BLaER1 (cell line): ENCODE measurements around the gene VCX3B.
"Not testable (repeated sequence)": the region's sequence is repeated elsewhere in the genome, so short reads cannot be mapped to it uniquely, and the experiment has no call there.

Experiments
- H3K27ac ChIP-seq: shearing (Covaris generic); formaldehyde crosslinking; 2 replicates; pipeline ENCODE4 v1.8.1; 2022
- H3K27me3 ChIP-seq: shearing (Covaris generic); formaldehyde crosslinking; 2 replicates; pipeline ENCODE4 v1.8.1; 2022
- H3K36me3 ChIP-seq: shearing (Covaris generic); formaldehyde crosslinking; 2 replicates; pipeline ENCODE4 v1.8.1; 2022
- H3K4me1 ChIP-seq: shearing (Covaris generic); formaldehyde crosslinking; 2 replicates; pipeline ENCODE4 v1.8.1; 2022
- H3K4me2 ChIP-seq: shearing (Covaris generic); formaldehyde crosslinking; 2 replicates; pipeline ENCODE4 v1.8.1; 2022
- H3K4me3 ChIP-seq: shearing (Covaris generic); formaldehyde crosslinking; 2 replicates; pipeline ENCODE4 v1.8.1; 2022
- H3K9ac ChIP-seq: shearing (Covaris generic); formaldehyde crosslinking; 2 replicates; pipeline ENCODE4 v1.8.1; 2022
- H3K9me3 ChIP-seq: shearing (Covaris generic); formaldehyde crosslinking; 2 replicates; pipeline ENCODE4 v1.8.1; 2022
- H4K20me1 ChIP-seq: shearing (Covaris generic); formaldehyde crosslinking; 2 replicates; pipeline ENCODE4 v1.8.1; 2022
- Cebpa-rat ChIP-seq: shearing (Covaris generic); IDR thresholded peaks from 2 replicates; pipeline ENCODE4 v1.8.1; 2022

The VCX3B gene

DNA sequence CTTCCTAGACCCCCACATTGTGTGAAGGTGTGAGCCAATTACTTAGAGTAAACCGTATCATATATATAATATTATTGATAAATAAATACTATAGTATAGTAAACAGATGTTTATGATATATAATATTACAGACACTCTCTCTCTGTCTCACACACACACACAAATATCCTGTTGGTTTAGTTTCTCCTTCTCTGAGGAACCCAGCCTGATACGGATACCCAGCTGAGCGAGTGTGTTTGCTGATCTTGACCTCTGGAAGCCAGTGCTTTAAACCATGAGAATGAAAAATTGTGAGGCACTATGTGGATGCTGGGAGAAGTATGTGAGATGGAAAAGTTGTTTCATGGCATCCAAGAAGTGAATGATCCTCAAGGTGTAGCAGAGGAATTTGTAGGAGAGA, at the start of gene VCX3B:
Gene VCX3B (plus strand): TSS at position 301 of the 400 bp plus-strand sequence. CDS start 621 bp downstream, outside the sequence.
- H4K20me1 ChIP-seq, H3K36me3 ChIP-seq, H3K4me2 ChIP-seq: not testable (repeated sequence)

GRCh38 chrX:8418301-8418700, 46.3 kb upstream of the VCX3B start:
- no peak for TF ChIP-seq Cebpa-rat
- H3K4me3 ChIP-seq: no peak overlapping the region
- no peak overlapping the region for H3K9ac ChIP-seq
- H3K9me3 ChIP-seq: no peaks in the 10 kb centered on the region
- H4K20me1 ChIP-seq: no peaks in the 10 kb centered on the region
- H3K4me1 ChIP-seq: no peaks in the 10 kb centered on the region
- no peaks in the 10 kb centered on the region for H3K27me3 ChIP-seq
- no peaks in the 10 kb centered on the region for H3K36me3 ChIP-seq
- no peak overlapping the region for H3K27ac ChIP-seq
- H3K4me2 ChIP-seq: no peak overlapping the region

More for the DNA sequence above, at the start of gene VCX3B:
- H3K9ac ChIP-seq, H3K27ac ChIP-seq, H3K4me3 ChIP-seq, H3K9me3 ChIP-seq, H3K4me1 ChIP-seq, H3K27me3 ChIP-seq: not testable (repeated sequence)

DNA sequence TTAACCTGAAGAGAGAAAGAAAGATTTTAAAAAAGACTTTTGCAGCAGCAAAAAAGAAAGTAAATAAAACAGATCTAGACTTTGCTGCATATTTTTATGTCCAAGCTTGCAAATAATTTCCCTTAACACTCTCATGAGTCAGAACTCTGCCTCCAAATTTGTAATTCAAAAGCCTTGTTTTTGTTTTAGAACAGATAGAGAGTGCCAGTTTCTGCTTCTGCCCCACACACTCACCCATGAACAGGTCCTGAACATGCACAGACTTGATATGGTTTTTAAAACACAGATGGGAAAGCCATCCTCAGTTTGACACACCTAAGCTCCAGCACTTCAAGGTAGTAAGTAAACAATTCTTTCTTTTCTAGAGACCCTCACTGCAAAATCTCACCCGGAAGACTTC, 39.7 kb upstream of the VCX3B start:
- no peak overlapping the region for H3K9ac ChIP-seq
- no peaks in the 10 kb centered on the region for H3K9me3 ChIP-seq
- no peaks in the 10 kb centered on the region for H3K36me3 ChIP-seq
- H3K27ac ChIP-seq: no peak overlapping the region
- H3K4me3 ChIP-seq: no peak overlapping the region
- TF ChIP-seq Cebpa-rat: no peak
- no peak overlapping the region for H3K4me2 ChIP-seq
- no peaks in the 10 kb centered on the region for H3K4me1 ChIP-seq
- H4K20me1 ChIP-seq: no peaks in the 10 kb centered on the region
- H3K27me3 ChIP-seq: no peaks in the 10 kb centered on the region

DNA sequence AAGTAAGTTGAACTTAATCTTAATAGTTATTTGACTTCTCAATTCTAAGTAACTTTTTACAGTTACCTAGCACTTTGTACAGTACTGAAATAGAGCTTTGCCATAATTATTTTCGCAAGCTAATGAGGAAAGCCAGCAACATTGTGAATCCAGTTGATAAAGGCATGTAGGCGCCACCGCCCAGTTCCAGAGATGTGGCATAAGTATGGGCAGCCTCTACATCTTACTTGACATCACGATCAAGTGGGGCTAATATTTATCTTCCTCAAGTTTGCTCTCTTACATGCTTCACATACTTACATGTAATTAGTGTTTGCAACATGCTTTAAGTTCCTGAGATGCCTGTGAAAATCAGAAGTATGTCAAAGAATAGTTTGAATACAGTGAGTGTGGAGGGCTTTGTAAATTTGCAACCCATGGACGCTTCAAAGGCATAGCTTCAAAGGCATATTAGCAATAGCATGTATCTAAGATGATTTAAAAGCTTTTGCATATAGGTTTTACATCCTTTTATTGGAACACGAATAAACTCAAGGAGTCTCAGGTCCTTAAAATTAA, 34.9 kb upstream of the VCX3B start:
- H3K4me1 ChIP-seq: no peaks in the 10 kb centered on the region
- H3K27me3 ChIP-seq: no peaks in the 10 kb centered on the region
- TF ChIP-seq Cebpa-rat: no peak
- no peak overlapping the region for H3K4me2 ChIP-seq
- H3K9ac ChIP-seq: no peak overlapping the region
- H3K27ac ChIP-seq: no peak overlapping the region
- H3K4me3 ChIP-seq: no peak overlapping the region
- H3K9me3 ChIP-seq: no peaks in the 10 kb centered on the region
- H4K20me1 ChIP-seq: no peaks in the 10 kb centered on the region
- no peaks in the 10 kb centered on the region for H3K36me3 ChIP-seq

DNA sequence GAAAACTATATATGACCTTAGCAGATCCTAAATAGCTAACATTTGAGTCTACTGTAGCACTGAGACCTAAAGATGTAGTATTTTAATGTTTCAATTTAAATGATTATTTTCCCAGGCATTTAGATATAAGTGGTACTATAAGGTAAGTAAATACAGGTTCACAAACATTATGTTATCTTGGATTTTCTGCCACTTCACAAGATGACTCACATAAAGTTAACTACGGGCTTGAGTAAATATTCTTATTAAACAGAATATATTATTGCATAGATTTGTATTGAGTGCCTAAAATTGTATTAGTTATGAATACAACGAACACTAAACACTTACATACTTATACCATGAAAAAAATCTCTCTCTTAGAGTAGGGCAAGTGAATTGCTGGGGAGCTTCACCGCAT, 34.2 kb upstream of the VCX3B start:
- Histone ChIP-seq H3K27me3 (no peaks in the 10 kb centered on the region), H3K9me3 (no peaks in the 10 kb centered on the region), H3K9ac (no peak overlapping the region), H3K4me1 (no peaks in the 10 kb centered on the region), H3K4me2 (no peak overlapping the region), H3K4me3 (no peak overlapping the region), H3K27ac (no peak overlapping the region), H4K20me1 (no peaks in the 10 kb centered on the region), H3K36me3 (no peaks in the 10 kb centered on the region)
- TF ChIP-seq Cebpa-rat: no peak

- no peaks in the 10 kb centered on the region for H4K20me1 ChIP-seq
- no peak overlapping the region for H3K4me2 ChIP-seq
- H3K4me3 ChIP-seq: no peak overlapping the region
- no peaks in the 10 kb centered on the region for H3K9me3 ChIP-seq
- H3K27me3 ChIP-seq: no peaks in the 10 kb centered on the region
- no peaks in the 10 kb centered on the region for H3K4me1 ChIP-seq
- no peaks in the 10 kb centered on the region for H3K36me3 ChIP-seq
- TF ChIP-seq Cebpa-rat: no peak
- no peak overlapping the region for H3K9ac ChIP-seq
- H3K27ac ChIP-seq: no peak overlapping the region
Measured at GRCh38 chrX:8432396-8432795, 32.2 kb upstream of the VCX3B start.

GRCh38 chrX:8433109-8434062, 31.2 kb upstream of the VCX3B start:
- H3K4me2 ChIP-seq: no peak overlapping the region
- no peak for TF ChIP-seq Cebpa-rat
- H4K20me1 ChIP-seq: no peaks in the 10 kb centered on the region
- no peaks in the 10 kb centered on the region for H3K27me3 ChIP-seq
- H3K4me1 ChIP-seq: no peaks in the 10 kb centered on the region
- no peak overlapping the region for H3K4me3 ChIP-seq
- H3K9me3 ChIP-seq: no peaks in the 10 kb centered on the region
- no peaks in the 10 kb centered on the region for H3K36me3 ChIP-seq
- no peak overlapping the region for H3K9ac ChIP-seq
- no peak overlapping the region for H3K27ac ChIP-seq

DNA sequence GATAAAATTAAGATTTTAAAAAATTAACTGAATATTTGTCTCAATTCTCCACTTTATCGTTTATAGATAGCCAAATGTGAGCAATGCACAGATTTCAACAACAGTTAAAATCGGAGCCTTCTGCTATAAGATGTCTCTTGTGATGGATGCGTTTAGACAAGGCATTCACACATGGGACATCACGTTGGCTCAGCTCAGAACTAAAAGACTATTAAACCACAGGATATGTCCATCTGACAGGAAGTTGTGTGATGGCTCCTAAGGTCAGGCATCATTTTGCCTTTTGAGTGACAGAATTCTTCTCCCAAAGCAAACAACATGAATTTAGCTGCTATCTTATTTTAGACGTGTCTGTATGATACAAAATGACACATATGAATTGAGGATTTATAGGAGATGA, 17.3 kb upstream of the VCX3B start:
- Histone ChIP-seq H3K27ac (no peak overlapping the region), H3K9me3 (no peaks in the 10 kb centered on the region), H3K27me3 (no peaks in the 10 kb centered on the region), H3K4me1 (no peaks in the 10 kb centered on the region), H3K4me3 (no peak overlapping the region), H3K36me3 (no peaks in the 10 kb centered on the region), H3K4me2 (no peak overlapping the region), H4K20me1 (no peaks in the 10 kb centered on the region), H3K9ac (no peak overlapping the region)
- TF ChIP-seq Cebpa-rat: no peak

DNA sequence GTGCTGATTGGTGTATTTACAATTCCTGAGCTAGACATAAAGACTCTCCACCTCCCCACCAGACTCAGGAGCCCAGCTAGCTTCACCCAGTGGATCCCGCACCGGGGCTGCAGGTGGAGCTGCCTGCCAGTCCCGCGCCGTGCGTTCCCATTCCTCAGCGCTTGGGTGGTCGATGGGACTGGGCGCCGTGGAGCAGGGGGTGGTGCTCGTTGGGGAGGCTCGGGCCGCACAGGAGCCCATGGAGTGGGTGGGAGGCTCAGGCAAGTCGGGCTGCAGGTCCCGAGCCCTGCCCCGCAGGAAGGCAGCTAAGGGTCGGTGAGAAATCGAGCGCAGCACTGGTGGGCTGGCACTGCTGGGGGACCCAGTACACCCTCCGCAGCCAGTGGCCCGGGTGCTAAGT, 12.3 kb upstream of the VCX3B start:
- not testable (repeated sequence) for H3K4me2 ChIP-seq, H3K4me1 ChIP-seq, H4K20me1 ChIP-seq, H3K36me3 ChIP-seq, H3K9me3 ChIP-seq, H3K27me3 ChIP-seq, H3K4me3 ChIP-seq, H3K27ac ChIP-seq, H3K9ac ChIP-seq

GRCh38 chrX:8453611-8454010, 11.0 kb upstream of the VCX3B start:
- Histone ChIP-seq H3K27me3 (no peaks in the 10 kb centered on the region), H3K36me3 (no peaks in the 10 kb centered on the region), H3K4me1 (peaks cover 6% of the 10 kb centered on the region; the same call in 1 of the 2 replicates), H4K20me1 (no peaks in the 10 kb centered on the region), H3K4me3 (no peak overlapping the region), H3K9me3 (peaks cover 7% of the 10 kb centered on the region), H3K9ac (no peak overlapping the region), H3K27ac (no peak overlapping the region), H3K4me2 (no peak overlapping the region)
- TF ChIP-seq Cebpa-rat: no peak
